ENCODE results near the gene PLAAT2. TPM values are rescaled to one million over a fixed set of nuclear protein-coding genes. Genes with fewer than 3 reads are reported as not detected.
"Not testable (repeated sequence)": the region's sequence is repeated elsewhere in the genome, so short reads cannot be mapped to it uniquely, and the experiment has no call there.

The PLAAT2 gene
- total RNA-seq (2014; rRNA removed; shearing (Covaris generic)) = 2.8 TPM in 1 of 2 replicates, not detected in the other

- DNase-seq (ENCODE audit: low read depth) = no peak
These were observed at the start of gene PLAAT2 for GRCh38 chr11:63563201-63564055. Gene PLAAT2, minus strand, starts transcription at chr11:63563379. Its CDS starts 55 bp downstream, at chr11:63563324.

- no peak for DNase-seq (ENCODE audit: low read depth)
These were observed 49.0 kb upstream of the PLAAT2 start for GRCh38 chr11:63612181-63612580.

GRCh38 chr11:63611395-63611747, 48.2 kb upstream of the PLAAT2 start:
- no peak for DNase-seq (ENCODE audit: low read depth)

GRCh38 chr11:63610604-63611394, 47.6 kb upstream of the PLAAT2 start:
- peak; percentile 48 for DNase-seq (ENCODE audit: low read depth)

GRCh38 chr11:63609971-63610580, 46.9 kb upstream of the PLAAT2 start:
- peak; percentile 49 for DNase-seq (ENCODE audit: low read depth)

- DNase-seq (ENCODE audit: low read depth) = peak; percentile 73
These were observed 46.4 kb upstream of the PLAAT2 start for GRCh38 chr11:63609536-63609935.

- peak; percentile 91 for DNase-seq (ENCODE audit: low read depth)
These were observed 45.5 kb upstream of the PLAAT2 start for GRCh38 chr11:63608353-63609345.

- DNase-seq (ENCODE audit: low read depth) = no peak
These were observed 40.0 kb upstream of the PLAAT2 start for GRCh38 chr11:63603180-63603518.

GRCh38 chr11:63602290-63603179, 39.4 kb upstream of the PLAAT2 start:
- peak; percentile 54 for DNase-seq (ENCODE audit: low read depth)

GRCh38 chr11:63599211-63600122, 36.3 kb upstream of the PLAAT2 start:
- DNase-seq (ENCODE audit: low read depth) = peak; percentile 93

GRCh38 chr11:63598556-63598955, 35.4 kb upstream of the PLAAT2 start:
- DNase-seq (ENCODE audit: low read depth) = no peak

GRCh38 chr11:63595296-63595695, 32.1 kb upstream of the PLAAT2 start:
- DNase-seq (ENCODE audit: low read depth) = no peak

- DNase-seq (ENCODE audit: low read depth) = peak; percentile 38
These were observed 29.8 kb upstream of the PLAAT2 start for GRCh38 chr11:63592975-63593395.

- DNase-seq (ENCODE audit: low read depth) = no peak
These were observed 27.0 kb upstream of the PLAAT2 start for GRCh38 chr11:63590024-63590788.

GRCh38 chr11:63589000-63589399, 25.8 kb upstream of the PLAAT2 start:
- no peak for DNase-seq (ENCODE audit: low read depth)

GRCh38 chr11:63586451-63587166, 23.4 kb upstream of the PLAAT2 start:
- DNase-seq (ENCODE audit: low read depth) = no peak

- DNase-seq (ENCODE audit: low read depth) = no peak
These were observed 20.1 kb upstream of the PLAAT2 start for GRCh38 chr11:63583357-63583677.

GRCh38 chr11:63581224-63581623, 18.0 kb upstream of the PLAAT2 start:
- not testable (repeated sequence) for DNase-seq (ENCODE audit: low read depth)

Measured in M059J (cell line).